Mesothelial cell of epicardium (in vitro differentiated cells): ENCODE results near the gene GLDN. TPM values are rescaled to one million over a fixed set of nuclear protein-coding genes. Genes with fewer than 3 reads are reported as not detected.
"Not testable (repeated sequence)": the region's sequence is repeated elsewhere in the genome, so short reads cannot be mapped to it uniquely, and the experiment has no call there.

Experiments
- DNase-seq, 2 experiments: peaks; one replicate each; pipeline ENCODE4 v3.0.0; 2021; ENCODE audit warnings: low spot score in 2 of 2; ENCODE audit not compliant: unreplicated experiment in 2 of 2
- H3K27ac Mint-ChIP-seq: 2 replicates; pipeline ENCODE4 v1.8.0; 2021; ENCODE audit warnings: mixed read lengths
- H3K27me3 Mint-ChIP-seq: 2 replicates; pipeline ENCODE4 v1.8.0; 2021; ENCODE audit warnings: low read depth, mixed read lengths
- H3K36me3 Mint-ChIP-seq: 2 replicates; pipeline ENCODE4 v1.8.0; 2021; ENCODE audit warnings: mixed read lengths
- H3K4me1 Mint-ChIP-seq: 2 replicates; pipeline ENCODE4 v1.8.0; 2021; ENCODE audit warnings: mixed read lengths
- H3K4me3 Mint-ChIP-seq: 2 replicates; pipeline ENCODE4 v1.8.0; 2021; ENCODE audit warnings: mild to moderate bottlenecking, moderate library complexity, mixed read lengths
- H3K9me3 Mint-ChIP-seq: 2 replicates; pipeline ENCODE4 v1.8.0; 2021; ENCODE audit warnings: mixed read lengths
- total RNA-seq: library from RNA; stranded (reverse); gene quantifications from 3 replicates; pipeline ENCODE4 v1.2.1, GENCODE V29; 2021
- TF ChIP-seq, protein P1 (sequence below): fragments of 200-600 bp; sonication (generic); IDR thresholded peaks from one replicate; pipeline ENCODE4 v1.5.0; 2021; ENCODE audit warnings: antibody characterized with exemption; ENCODE audit not compliant: unreplicated experiment

GLDN gene
- total RNA-seq, 1 donor from 2014 or later, result 0.38 TPM

- Mint-ChIP-seq H3K36me3 (no peaks in the 10 kb centered on the region), H3K27me3 (peaks cover 6% of the 10 kb centered on the region), H3K9me3 (peaks cover 4% of the 10 kb centered on the region), H3K4me1 (no peaks in the 10 kb centered on the region), H3K27ac (no peak overlapping the region), H3K4me3 (no peak overlapping the region)
- no peak for DNase-seq
- TF ChIP-seq, protein P1, sequence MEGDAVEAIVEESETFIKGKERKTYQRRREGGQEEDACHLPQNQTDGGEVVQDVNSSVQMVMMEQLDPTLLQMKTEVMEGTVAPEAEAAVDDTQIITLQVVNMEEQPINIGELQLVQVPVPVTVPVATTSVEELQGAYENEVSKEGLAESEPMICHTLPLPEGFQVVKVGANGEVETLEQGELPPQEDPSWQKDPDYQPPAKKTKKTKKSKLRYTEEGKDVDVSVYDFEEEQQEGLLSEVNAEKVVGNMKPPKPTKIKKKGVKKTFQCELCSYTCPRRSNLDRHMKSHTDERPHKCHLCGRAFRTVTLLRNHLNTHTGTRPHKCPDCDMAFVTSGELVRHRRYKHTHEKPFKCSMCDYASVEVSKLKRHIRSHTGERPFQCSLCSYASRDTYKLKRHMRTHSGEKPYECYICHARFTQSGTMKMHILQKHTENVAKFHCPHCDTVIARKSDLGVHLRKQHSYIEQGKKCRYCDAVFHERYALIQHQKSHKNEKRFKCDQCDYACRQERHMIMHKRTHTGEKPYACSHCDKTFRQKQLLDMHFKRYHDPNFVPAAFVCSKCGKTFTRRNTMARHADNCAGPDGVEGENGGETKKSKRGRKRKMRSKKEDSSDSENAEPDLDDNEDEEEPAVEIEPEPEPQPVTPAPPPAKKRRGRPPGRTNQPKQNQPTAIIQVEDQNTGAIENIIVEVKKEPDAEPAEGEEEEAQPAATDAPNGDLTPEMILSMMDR, result no peak
Observed at GRCh38 chr15:51405693-51406523, 64.5 kb downstream of the GLDN start.

DNA sequence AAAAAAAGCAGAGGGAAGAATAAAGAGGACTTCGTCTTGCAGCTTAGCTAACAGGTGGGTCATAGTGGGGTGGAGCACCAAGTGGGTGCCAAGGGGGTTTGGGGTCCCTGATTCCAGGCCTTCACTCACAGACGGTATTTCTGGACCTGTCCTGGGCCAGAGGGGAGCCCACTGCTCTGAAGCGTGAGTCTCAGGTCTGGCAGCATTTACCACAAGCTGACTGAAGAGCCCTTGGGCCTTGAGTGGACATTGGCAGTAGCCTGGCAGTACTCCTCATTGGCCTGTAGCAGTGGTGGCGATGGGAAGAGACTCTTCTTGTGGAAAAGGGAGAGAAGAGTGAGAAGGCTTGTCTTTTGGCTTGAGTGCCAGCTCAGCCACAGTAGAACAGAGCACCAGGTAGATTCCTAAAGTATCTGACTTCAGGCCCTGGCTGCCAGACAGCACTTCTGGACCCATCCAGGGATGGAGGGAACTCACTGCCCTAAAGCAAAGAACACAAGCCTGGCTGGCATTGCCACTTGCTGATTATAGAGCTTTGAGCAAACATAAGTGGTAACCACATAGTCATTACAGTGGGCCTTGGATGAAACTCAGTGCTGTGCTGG, 72.9 kb downstream of the GLDN start:
- Mint-ChIP-seq H3K9me3 (peaks cover under 1% of the 10 kb centered on the region), H3K27ac (no peak overlapping the region), H3K27me3 (no peaks in the 10 kb centered on the region), H3K4me3 (no peak overlapping the region), H3K36me3 (no peaks in the 10 kb centered on the region), H3K4me1 (no peaks in the 10 kb centered on the region)
- TF ChIP-seq, protein P1, result no peak
- no peak for DNase-seq

DNA sequence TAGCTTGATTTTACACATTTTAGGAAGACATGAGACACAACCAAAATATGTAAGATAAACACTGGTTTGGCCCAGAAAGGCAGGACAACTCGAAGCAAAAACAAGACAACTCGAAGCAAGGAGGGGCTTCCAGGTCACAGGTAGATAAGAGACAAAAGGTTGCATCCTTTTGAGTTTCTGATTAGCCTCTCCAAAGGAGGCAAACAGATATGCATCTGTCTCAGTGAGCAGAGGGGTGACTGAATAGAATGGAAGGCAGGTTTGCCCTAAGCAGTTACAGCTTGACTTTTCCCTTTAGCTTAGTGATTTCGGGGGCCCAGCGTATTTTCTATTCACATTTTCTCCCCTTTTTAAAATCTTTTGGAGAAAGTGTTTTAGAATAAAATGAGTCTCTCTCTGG, 74.7 kb downstream of the GLDN start:
- Mint-ChIP-seq H3K4me3 (no peak overlapping the region), H3K27ac (no peak overlapping the region), H3K36me3 (no peaks in the 10 kb centered on the region), H3K9me3 (no peaks in the 10 kb centered on the region), H3K27me3 (no peaks in the 10 kb centered on the region), H3K4me1 (no peaks in the 10 kb centered on the region)
- DNase-seq, result no peak
- TF ChIP-seq, protein P1, result no peak

DNA sequence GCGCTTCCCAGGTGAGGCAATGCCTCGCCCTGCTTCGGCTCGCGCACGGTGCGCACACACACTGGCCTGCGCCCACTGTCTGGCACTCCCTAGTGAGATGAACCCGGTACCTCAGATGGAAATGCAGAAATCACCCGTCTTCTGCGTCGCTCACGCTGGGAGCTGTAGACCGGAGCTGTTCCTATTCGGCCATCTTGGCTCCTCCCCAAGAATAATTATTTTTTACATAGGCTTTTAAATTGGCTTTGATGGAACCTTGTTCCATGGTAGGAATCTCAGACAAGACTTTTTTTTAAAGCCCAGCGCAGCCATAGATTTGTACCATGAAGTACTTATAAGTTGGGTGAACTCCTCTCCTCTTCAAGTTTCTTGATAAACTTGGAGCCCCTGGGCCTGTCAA, 81.6 kb downstream of the GLDN start:
- not testable (repeated sequence) for H3K4me3 Mint-ChIP-seq, H3K36me3 Mint-ChIP-seq, H3K4me1 Mint-ChIP-seq, DNase-seq, H3K27ac Mint-ChIP-seq, H3K9me3 Mint-ChIP-seq, H3K27me3 Mint-ChIP-seq

- Mint-ChIP-seq H3K27ac (no peak overlapping the region), H3K9me3 (no peaks in the 10 kb centered on the region), H3K4me1 (no peaks in the 10 kb centered on the region), H3K27me3 (no peaks in the 10 kb centered on the region), H3K4me3 (no peak overlapping the region), H3K36me3 (no peaks in the 10 kb centered on the region)
- DNase-seq, result no peak
- TF ChIP-seq, protein P1, result no peak
Observed at GRCh38 chr15:51424780-51425179, 83.3 kb downstream of the GLDN start.

DNA sequence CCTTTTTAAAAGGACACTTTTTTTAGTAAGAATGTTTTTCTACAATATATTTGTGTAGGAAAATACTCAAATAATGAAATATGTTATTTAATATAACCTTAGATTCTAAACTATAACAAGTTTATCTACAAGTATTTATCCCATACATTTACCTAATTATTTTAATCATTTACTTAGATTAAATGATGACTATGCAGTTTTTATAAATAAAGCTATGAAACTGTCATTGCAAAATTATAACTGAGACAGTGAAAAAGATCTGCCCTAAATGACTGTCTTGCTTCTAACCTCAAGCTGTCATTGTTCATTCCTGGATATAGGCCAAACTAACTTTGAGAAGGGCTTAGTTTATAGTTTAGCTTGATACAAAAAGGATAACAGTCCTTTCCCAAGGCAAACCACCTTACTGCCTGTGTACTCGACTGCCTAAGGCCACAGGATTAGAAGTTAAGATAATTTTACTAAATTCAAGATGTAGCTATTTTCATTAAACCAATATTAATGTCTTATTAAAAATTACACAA, 84.1 kb downstream of the GLDN start:
- no peak for DNase-seq
- no peaks in the 10 kb centered on the region for H3K36me3 Mint-ChIP-seq
- H3K9me3 Mint-ChIP-seq, result peaks cover 4% of the 10 kb centered on the region
- no peak overlapping the region for H3K27ac Mint-ChIP-seq
- TF ChIP-seq, protein P1, result no peak
- H3K27me3 Mint-ChIP-seq, result no peaks in the 10 kb centered on the region
- no peak overlapping the region for H3K4me3 Mint-ChIP-seq
- no peaks in the 10 kb centered on the region for H3K4me1 Mint-ChIP-seq
